HEK293 (cell line): ENCODE results near the gene OPALIN.

Experiments
- CTCF ChIA-PET: fragments of 350-600 bp; formaldehyde crosslinking; extraction: SDS; loops from one replicate; lab custom pipeline; 2021; ENCODE audit warnings: antibody characterized with exemption; lab: Yijun Ruan, JAX
- POLR2A ChIA-PET: fragments of 300-600 bp; formaldehyde crosslinking; extraction: SDS; loops from one replicate; lab custom pipeline; 2020; ENCODE audit warnings: antibody characterized with exemption, inconsistent platforms; lab: Yijun Ruan, JAX
- H3K27ac ChIP-seq: fragments of 200-500 bp; sonication (Bioruptor generic); 2 replicates; pipeline ENCODE4 v1.5.1; 2014; ENCODE audit warnings: low read depth, low read length, control low read depth, inconsistent platforms; ENCODE audit errors: extremely low read depth
- H3K36me3 ChIP-seq, 2 experiments: fragments of 200-500 bp in 1 of 2; sonication (Bioruptor generic) in 1 of 2; 1 replicate in 1 of 2; 2 replicates in 1 of 2; pipeline ENCODE4 v1.5.1; 2014 to 2017; ENCODE audit warnings: inconsistent platforms in 2 of 2, low read length in 2 of 2; ENCODE audit not compliant: control insufficient read depth in 2 of 2, insufficient read depth in 1 of 2
- H3K4me1 ChIP-seq: fragments of 200-500 bp; sonication (Bioruptor generic); 2 replicates; pipeline ENCODE4 v1.5.1; 2014; ENCODE audit warnings: mild to moderate bottlenecking, low read length, inconsistent platforms; ENCODE audit not compliant: control insufficient read depth, insufficient read depth
- H3K4me3 ChIP-seq: 2 replicates; pipeline ENCODE4 v1.5.1; 2011; ENCODE audit warnings: low read depth, mild to moderate bottlenecking, control low read depth, low read length, moderate library complexity
- H3K9me3 ChIP-seq: fragments of 200-500 bp; sonication (Bioruptor generic); 2 replicates; pipeline ENCODE4 v1.5.1; 2014; ENCODE audit warnings: low read depth, low read length, inconsistent platforms; ENCODE audit not compliant: control insufficient read depth, insufficient read depth
- BCL11A ChIP-seq: fragments of 450-650 bp; formaldehyde crosslinking; IDR thresholded peaks from 2 replicates; pipeline ENCODE4 v1.5.1; 2016; ENCODE audit warnings: low read depth, missing biosample characterization, missing genetic modification characterization
- BCL11B ChIP-seq: fragments of 450-650 bp; formaldehyde crosslinking; IDR thresholded peaks from 2 replicates; pipeline ENCODE4 v1.5.1; 2016; ENCODE audit warnings: low read depth, missing biosample characterization, missing genetic modification characterization
- EGR2 ChIP-seq: fragments of 450-650 bp; formaldehyde crosslinking; IDR thresholded peaks from 2 replicates; pipeline ENCODE4 v1.5.1; 2016; ENCODE audit warnings: low read depth, missing biosample characterization, missing genetic modification characterization
- GLI4 ChIP-seq: fragments of 450-650 bp; formaldehyde crosslinking; IDR thresholded peaks from 2 replicates; pipeline ENCODE4 v1.5.1; 2016; ENCODE audit warnings: missing biosample characterization, missing genetic modification characterization
- IKZF3 ChIP-seq: fragments of 450-650 bp; IDR thresholded peaks from 2 replicates; pipeline ENCODE4 v1.5.0; 2018; ENCODE audit warnings: missing biosample characterization, mild to moderate bottlenecking, missing genetic modification characterization, moderate library complexity
- YY1 ChIP-seq: fragments of 450-650 bp; formaldehyde crosslinking; IDR thresholded peaks from 2 replicates; pipeline ENCODE4 v1.5.1; 2018; ENCODE audit warnings: missing biosample characterization, missing genetic modification characterization
- ZBTB1 ChIP-seq: fragments of 450-650 bp; formaldehyde crosslinking; IDR thresholded peaks from 2 replicates; pipeline ENCODE4 v1.5.1; 2016; ENCODE audit warnings: missing biosample characterization, missing genetic modification characterization
- ZBTB17 ChIP-seq: fragments of 450-650 bp; formaldehyde crosslinking; IDR thresholded peaks from 2 replicates; pipeline ENCODE4 v1.5.1; 2016; ENCODE audit warnings: missing biosample characterization, missing genetic modification characterization
- ZBTB49 ChIP-seq: fragments of 450-650 bp; formaldehyde crosslinking; IDR thresholded peaks from 2 replicates; pipeline ENCODE4 v1.5.1; 2016; ENCODE audit warnings: missing biosample characterization, missing genetic modification characterization, low read depth
- ZBTB7A ChIP-seq: fragments of 450-650 bp; formaldehyde crosslinking; IDR thresholded peaks from 2 replicates; pipeline ENCODE4 v1.5.1; 2016; ENCODE audit warnings: low read depth, missing biosample characterization, missing genetic modification characterization
- ZFHX2 ChIP-seq: fragments of 450-650 bp; formaldehyde crosslinking; conservative IDR thresholded peaks from 2 replicates; pipeline ENCODE4 v1.5.1; 2016; ENCODE audit warnings: missing biosample characterization, missing genetic modification characterization
- ZIC2 ChIP-seq: fragments of 450-650 bp; formaldehyde crosslinking; IDR thresholded peaks from 2 replicates; pipeline ENCODE4 v1.5.1; 2016; ENCODE audit warnings: missing biosample characterization, missing genetic modification characterization
- ZNF138 ChIP-seq: fragments of 450-650 bp; formaldehyde crosslinking; IDR thresholded peaks from 2 replicates; pipeline ENCODE4 v1.5.1; 2016; ENCODE audit warnings: missing biosample characterization, missing genetic modification characterization, borderline replicate concordance
- ZNF184 ChIP-seq: fragments of 450-650 bp; IDR thresholded peaks from 2 replicates; pipeline ENCODE4 v1.5.1; 2018; ENCODE audit warnings: missing biosample characterization, mild to moderate bottlenecking, missing genetic modification characterization
- ZNF2 ChIP-seq: fragments of 450-650 bp; formaldehyde crosslinking; IDR thresholded peaks from 2 replicates; pipeline ENCODE4 v1.5.1; 2016; ENCODE audit warnings: missing biosample characterization, missing genetic modification characterization
- ZNF248 ChIP-seq: fragments of 450-650 bp; formaldehyde crosslinking; IDR thresholded peaks from 2 replicates; pipeline ENCODE4 v1.5.1; 2017; ENCODE audit warnings: missing biosample characterization, missing genetic modification characterization
- ZNF335 ChIP-seq: fragments of 450-650 bp; formaldehyde crosslinking; conservative IDR thresholded peaks from 2 replicates; pipeline ENCODE4 v1.5.1; 2016; ENCODE audit warnings: missing biosample characterization, missing genetic modification characterization
- ZNF37A ChIP-seq: fragments of 450-650 bp; IDR thresholded peaks from 2 replicates; pipeline ENCODE4 v1.5.1; 2018; ENCODE audit warnings: missing biosample characterization, missing genetic modification characterization
- ZNF398 ChIP-seq: fragments of 450-650 bp; formaldehyde crosslinking; IDR thresholded peaks from 2 replicates; pipeline ENCODE4 v1.5.1; 2017; ENCODE audit warnings: missing biosample characterization, missing genetic modification characterization
- ZNF658 ChIP-seq: fragments of 450-650 bp; formaldehyde crosslinking; IDR thresholded peaks from 2 replicates; pipeline ENCODE4; 2016; ENCODE audit warnings: missing biosample characterization, missing genetic modification characterization
- ZNF660 ChIP-seq: fragments of 450-650 bp; IDR thresholded peaks from 2 replicates; pipeline ENCODE4 v1.5.1; 2018; ENCODE audit warnings: missing biosample characterization, mild to moderate bottlenecking, missing genetic modification characterization
- TF ChIP-seq, protein P1 (sequence below): fragments of 450-650 bp; formaldehyde crosslinking; conservative IDR thresholded peaks from 2 replicates; pipeline ENCODE4 v1.5.1; 2016; ENCODE audit warnings: low read depth, missing biosample characterization, missing genetic modification characterization
- TF ChIP-seq, protein P2 (sequence below): fragments of 450-650 bp; formaldehyde crosslinking; IDR thresholded peaks from 2 replicates; pipeline ENCODE4 v1.5.1; 2016; ENCODE audit warnings: missing biosample characterization, missing genetic modification characterization
- TF ChIP-seq, protein P3 (sequence below): fragments of 450-650 bp; formaldehyde crosslinking; IDR thresholded peaks from 2 replicates; pipeline ENCODE4 v1.5.1; 2016; ENCODE audit warnings: missing biosample characterization, missing genetic modification characterization

Gene OPALIN

DNA sequence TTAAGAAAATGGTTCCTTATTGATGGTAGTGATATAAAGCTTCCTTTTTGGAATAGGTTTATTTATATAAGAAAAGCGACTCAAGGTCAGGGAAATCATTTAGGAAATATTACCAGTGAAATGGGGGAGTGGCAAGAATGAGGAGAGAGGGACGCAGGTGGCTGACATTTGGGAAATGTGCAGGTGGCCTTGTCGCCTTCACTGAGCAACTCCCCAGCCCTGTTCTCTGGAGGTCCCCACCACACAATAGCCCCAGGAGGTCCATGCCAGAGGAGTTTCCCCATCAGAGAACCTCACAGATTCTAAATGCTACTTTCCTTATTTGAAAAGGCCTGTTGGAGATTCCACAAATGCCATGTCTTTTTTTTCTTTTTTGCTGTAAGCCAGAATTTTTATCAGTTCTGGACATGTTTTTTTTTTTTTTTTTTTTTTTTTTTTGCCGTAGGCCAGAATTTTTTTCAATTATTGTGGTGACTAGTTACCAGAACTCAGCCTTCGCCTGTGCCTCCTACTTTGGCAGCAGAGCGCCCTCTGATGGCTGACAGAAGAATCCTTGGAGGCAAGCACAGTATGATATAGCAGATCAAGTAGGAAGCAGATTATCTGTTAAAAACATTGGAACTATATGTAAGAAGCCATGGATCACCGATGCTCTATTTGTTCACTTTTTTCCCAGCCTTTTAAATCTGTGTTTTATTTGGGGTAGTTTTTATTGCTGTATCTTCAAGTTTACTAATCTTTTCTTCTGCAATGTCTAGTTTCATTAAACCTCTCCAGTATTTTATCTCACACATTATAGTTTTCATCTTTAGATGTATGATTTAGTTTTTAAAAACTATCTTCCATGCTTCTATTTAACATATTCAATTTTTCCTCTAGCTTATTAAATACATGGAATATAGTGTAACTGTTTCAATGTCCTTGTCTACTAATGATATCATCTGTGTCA is 18.6 kb downstream of the OPALIN start (continued):
- TF ChIP-seq, protein P1, sequence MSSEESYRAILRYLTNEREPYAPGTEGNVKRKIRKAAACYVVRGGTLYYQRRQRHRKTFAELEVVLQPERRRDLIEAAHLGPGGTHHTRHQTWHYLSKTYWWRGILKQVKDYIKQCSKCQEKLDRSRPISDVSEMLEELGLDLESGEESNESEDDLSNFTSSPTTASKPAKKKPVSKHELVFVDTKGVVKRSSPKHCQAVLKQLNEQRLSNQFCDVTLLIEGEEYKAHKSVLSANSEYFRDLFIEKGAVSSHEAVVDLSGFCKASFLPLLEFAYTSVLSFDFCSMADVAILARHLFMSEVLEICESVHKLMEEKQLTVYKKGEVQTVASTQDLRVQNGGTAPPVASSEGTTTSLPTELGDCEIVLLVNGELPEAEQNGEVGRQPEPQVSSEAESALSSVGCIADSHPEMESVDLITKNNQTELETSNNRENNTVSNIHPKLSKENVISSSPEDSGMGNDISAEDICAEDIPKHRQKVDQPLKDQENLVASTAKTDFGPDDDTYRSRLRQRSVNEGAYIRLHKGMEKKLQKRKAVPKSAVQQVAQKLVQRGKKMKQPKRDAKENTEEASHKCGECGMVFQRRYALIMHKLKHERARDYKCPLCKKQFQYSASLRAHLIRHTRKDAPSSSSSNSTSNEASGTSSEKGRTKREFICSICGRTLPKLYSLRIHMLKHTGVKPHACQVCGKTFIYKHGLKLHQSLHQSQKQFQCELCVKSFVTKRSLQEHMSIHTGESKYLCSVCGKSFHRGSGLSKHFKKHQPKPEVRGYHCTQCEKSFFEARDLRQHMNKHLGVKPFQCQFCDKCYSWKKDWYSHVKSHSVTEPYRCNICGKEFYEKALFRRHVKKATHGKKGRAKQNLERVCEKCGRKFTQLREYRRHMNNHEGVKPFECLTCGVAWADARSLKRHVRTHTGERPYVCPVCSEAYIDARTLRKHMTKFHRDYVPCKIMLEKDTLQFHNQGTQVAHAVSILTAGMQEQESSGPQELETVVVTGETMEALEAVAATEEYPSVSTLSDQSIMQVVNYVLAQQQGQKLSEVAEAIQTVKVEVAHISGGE (tag by site-specific recombination), result no peak
- TF ChIP-seq ZNF184 (tag by site-specific recombination) (no peak), BCL11A (tag by site-specific recombination) (no peak), ZNF398 (tag by site-specific recombination) (no peak), ZBTB17 (tag by site-specific recombination) (0 out of 2 replicates have a peak, but pooled peaks have one; percentile 31), ZNF660 (peak; percentile 61; the same call in 1 of the 2 replicates), EGR2 (tag by site-specific recombination) (no peak), YY1 (tag by site-specific recombination) (no peak), ZNF138 (no peak), ZNF2 (no peak), ZNF335 (tag by site-specific recombination) (0 out of 2 replicates have a peak, but pooled peaks have one; percentile 41), ZNF248 (tag by site-specific recombination) (no peak), ZNF658 (tag by site-specific recombination) (no peak), ZNF37A (tag by site-specific recombination) (no peak)
- TF ChIP-seq, protein P2, sequence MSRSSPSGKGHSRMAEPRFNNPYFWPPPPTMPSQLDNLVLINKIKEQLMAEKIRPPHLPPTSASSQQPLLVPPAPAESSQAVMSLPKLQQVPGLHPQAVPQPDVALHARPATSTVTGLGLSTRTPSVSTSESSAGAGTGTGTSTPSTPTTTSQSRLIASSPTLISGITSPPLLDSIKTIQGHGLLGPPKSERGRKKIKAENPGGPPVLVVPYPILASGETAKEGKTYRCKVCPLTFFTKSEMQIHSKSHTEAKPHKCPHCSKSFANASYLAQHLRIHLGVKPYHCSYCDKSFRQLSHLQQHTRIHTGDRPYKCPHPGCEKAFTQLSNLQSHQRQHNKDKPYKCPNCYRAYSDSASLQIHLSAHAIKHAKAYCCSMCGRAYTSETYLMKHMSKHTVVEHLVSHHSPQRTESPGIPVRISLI (tag by site-specific recombination), result peak; percentile 98

GRCh38 chr10:96339383-96339782 is 19.4 kb downstream of the OPALIN start:
- Histone ChIP-seq H3K27ac (no peak overlapping the region), H3K9me3 (no peaks in the 10 kb centered on the region), H3K4me1 (no peaks in the 10 kb centered on the region), H3K36me3 (no peaks in the 10 kb centered on the region), H3K4me3 (no peak overlapping the region)
- ChIA-PET POLR2A (interaction anchor here (0.6 kb wide), 1 partner anchor 20 kb away, joined by 4 read pairs; no protein-coding TSS in a partner anchor), CTCF (interaction anchor here (0.6 to 5.9 kb wide), 21 partner anchors 8 to 645 kb away, joined by 3 to 48 read pairs (median 4); partner anchors contain the start of gene TCTN3)
- TF ChIP-seq ZFHX2 (tag by site-specific recombination) (no peak), IKZF3 (tag by site-specific recombination) (no peak), GLI4 (no peak), ZBTB7A (tag by site-specific recombination) (no peak), BCL11B (tag by site-specific recombination) (no peak), ZIC2 (tag by site-specific recombination) (no peak), ZBTB49 (tag by site-specific recombination) (no peak), ZBTB1 (tag by site-specific recombination) (no peak)
- TF ChIP-seq, protein P3, sequence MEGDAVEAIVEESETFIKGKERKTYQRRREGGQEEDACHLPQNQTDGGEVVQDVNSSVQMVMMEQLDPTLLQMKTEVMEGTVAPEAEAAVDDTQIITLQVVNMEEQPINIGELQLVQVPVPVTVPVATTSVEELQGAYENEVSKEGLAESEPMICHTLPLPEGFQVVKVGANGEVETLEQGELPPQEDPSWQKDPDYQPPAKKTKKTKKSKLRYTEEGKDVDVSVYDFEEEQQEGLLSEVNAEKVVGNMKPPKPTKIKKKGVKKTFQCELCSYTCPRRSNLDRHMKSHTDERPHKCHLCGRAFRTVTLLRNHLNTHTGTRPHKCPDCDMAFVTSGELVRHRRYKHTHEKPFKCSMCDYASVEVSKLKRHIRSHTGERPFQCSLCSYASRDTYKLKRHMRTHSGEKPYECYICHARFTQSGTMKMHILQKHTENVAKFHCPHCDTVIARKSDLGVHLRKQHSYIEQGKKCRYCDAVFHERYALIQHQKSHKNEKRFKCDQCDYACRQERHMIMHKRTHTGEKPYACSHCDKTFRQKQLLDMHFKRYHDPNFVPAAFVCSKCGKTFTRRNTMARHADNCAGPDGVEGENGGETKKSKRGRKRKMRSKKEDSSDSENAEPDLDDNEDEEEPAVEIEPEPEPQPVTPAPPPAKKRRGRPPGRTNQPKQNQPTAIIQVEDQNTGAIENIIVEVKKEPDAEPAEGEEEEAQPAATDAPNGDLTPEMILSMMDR (tag by site-specific recombination), result no peak
